22Rv1 (cell line): Measurements from ENCODE around the gene ESRRA.

Experiments used
- CTCF ChIP-seq: fragments of 450-650 bp; IDR thresholded peaks from 2 replicates; pipeline ENCODE4 v1.5.1; 2017; ENCODE audit warnings: mild to moderate bottlenecking
- ZFX ChIP-seq: fragments of 450-650 bp; IDR thresholded peaks from 2 replicates; pipeline ENCODE4 v1.6.1; 2017; ENCODE audit warnings: antibody characterized with exemption, borderline replicate concordance

DNA sequence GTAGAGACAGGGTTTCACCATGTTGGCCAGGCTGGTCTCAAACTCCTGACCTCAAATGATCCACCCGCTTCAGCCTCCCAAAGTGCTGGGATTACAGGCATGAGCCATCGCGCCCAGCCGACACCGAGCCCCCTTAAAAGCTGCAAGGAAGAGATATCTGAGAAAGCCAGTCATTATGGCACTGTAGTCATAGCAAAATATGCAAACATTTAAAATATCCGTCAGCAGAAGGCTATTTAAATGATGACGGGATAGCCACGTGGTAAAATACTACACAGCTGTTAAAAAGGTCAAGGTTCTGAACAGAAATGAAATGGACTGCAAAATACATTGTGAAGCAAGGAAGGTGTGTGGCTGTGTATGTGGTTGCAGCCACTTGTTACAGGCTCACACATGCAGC lies 28.2 kb downstream of the ESRRA start:
- TF ChIP-seq CTCF (no peak), ZFX (no peak)
